Left renal cortex interstitium (tissue), 4 donors: ENCODE measurements around the gene LIN52. TPM values are rescaled to one million over a fixed set of nuclear protein-coding genes. Genes with fewer than 3 reads are reported as not detected.
A peak's percentile ranks its signal among the peaks of the same experiment; 100 is the strongest.

Experiments used
- DNase-seq, 4 donors: peaks; one replicate each; pipeline ENCODE4 v3.0.0-alpha.2; 2013; ENCODE audit warnings: low read depth in 4 of 4, low spot score in 2 of 4, missing footprints in 1 of 4
- polyA plus RNA-seq, 4 donors: library from polyadenylated mRNA; unstranded; fragments of 120-200 nt; gene quantifications; one replicate each; pipeline ENCODE4 v1.2.1, GENCODE V29; 2013; ENCODE audit not compliant: insufficient read length in 4 of 4

The LIN52 gene
- 10 to 100 TPM; 15.7 to 20.2 (median 17.8) TPM for polyA plus RNA-seq

DNA sequence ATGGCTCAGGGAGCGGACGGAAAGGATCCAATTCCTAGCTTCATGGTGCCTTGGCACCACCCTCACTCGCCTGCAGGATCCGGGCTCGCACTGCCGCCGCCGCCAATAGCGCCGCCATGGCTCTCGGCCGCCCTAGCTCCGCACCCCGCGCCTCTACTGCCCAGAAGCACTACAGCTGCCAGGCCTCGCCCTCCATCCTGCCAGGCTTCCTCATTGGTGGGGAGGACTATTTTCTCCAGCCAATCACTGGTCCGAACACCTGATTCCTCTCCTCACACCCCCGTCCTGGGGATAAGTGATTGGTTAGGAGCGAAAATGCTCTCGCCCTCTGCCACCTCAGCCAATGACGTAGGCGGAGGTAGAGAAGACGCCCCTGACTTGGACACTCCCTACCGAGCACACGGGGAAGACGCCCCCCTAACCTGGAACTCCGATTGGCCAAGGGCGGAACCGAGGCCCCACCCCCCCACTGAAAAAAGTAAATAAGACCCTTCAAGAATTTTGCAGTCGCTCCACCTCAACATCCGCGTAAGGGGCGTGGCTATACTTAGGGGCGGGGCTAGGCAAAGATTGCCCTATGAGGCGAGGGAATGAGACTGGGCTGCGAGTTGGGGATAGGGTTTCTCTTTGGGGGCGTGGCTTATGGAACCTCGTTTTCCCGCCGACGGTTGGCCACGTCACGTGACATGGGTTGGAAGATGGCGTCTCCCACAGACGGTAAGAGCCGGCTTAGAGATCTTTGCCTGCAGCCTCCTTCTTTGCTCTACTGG lies at the start of gene LIN52, which contains the start of gene ALDH6A1:
LIN52 (plus strand) TSS at position 680 of the 770 bp plus-strand sequence; CDS start at position 699, 19 bp downstream.
ALDH6A1 (minus strand) TSS at position 177 of the 770 bp plus-strand sequence; CDS start at position 118, 59 bp downstream.
- DNase-seq = peak; percentile 99 to 100 (median 100)

- DNase-seq = no peak
Observed at GRCh38 chr14:74035556-74035955, 49.2 kb upstream of the LIN52 start.

DNA sequence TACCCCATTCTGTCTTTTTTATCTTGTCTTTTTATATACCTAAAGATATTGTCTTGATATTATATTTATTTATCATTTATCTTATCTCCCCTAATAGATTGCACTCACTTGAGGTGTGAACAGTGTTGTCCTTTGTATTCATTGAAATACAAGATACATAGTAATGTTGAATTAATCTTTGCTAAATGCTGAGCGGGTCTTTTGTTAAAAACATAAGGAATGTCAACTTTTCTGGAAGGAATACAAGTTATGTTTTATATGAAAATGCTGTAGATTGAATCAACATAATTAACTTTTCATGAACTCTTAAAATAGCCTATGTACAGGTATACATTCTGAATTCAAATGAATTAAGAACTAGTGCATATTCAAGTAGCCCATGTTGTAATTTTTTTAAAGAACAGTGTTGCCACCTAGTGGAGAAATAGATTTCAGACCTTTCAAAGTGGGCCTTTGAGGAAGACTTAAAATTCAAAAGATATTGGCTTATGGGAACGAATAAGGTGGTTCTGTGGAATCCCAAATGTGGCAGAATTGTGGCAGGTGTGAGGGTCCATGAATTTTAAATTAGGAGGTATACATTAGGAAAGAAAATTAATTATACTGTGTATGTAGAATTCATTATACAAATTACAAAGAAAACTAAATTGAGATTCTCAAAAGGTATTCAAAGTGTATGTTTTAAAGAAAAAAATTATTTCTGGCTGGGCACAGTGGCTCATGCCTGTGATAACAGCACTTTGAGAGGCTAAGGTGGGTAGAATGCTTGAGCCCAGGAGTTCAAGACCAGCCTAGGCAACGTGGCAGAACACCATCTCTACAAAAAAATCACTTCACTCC lies 46.5 kb upstream of the LIN52 start:
- DNase-seq = peak in 2 of 4 donors; percentile 21 to 50

DNA sequence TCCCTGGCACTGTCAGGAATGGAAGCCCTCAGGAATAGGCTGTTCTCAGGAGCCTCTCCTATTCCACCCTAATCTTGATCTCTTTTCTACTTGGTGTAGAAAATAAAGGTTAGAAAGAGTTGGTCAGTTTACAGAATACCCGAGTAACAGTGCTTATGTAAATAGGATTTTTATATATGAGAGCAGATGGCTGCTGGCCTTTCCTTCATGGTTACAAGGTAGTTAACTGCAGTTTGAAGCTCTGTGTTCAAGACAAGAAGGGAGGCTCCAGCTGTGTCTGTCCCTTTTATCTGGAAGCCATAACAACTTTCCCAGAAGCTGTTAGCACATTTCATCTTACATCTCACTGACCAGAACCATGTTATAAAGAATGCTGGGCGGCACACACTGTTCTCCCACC lies 42.5 kb upstream of the LIN52 start:
- DNase-seq = no peak

- no peak for DNase-seq
Observed at GRCh38 chr14:74045522-74045921, 39.2 kb upstream of the LIN52 start.

GRCh38 chr14:74048281-74048680 lies 36.5 kb upstream of the LIN52 start:
- DNase-seq = no peak

DNA sequence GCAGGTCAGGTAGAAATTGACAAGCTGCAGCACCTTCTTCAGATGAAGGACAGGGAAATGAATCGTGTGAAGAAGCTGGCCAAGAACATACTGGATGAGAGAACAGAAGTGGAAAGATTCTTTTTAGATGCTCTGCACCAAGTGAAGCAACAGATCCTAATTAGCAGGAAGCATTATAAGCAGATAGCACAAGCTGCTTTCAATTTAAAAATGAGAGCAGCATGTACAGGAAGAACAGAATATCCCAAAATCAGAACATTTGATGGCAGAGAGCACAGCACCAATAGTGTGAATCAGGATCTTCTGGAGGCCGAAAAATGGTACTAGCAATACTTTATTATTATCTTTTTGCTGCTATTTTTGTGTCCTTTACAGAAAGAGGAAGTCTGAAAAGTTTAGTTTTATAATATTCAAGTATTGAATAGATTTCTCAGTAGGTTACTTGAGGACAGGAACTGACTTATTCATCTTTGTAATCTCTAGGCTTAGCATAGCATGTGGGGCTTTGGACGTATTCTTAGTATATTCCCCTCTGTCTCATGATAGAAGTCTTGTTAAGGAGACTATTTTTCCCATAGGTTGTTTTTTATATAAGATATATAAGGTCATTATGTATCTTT lies 34.8 kb upstream of the LIN52 start:
- no peak for DNase-seq

GRCh38 chr14:74062809-74063150 lies 22.0 kb upstream of the LIN52 start:
- no peak for DNase-seq

DNA sequence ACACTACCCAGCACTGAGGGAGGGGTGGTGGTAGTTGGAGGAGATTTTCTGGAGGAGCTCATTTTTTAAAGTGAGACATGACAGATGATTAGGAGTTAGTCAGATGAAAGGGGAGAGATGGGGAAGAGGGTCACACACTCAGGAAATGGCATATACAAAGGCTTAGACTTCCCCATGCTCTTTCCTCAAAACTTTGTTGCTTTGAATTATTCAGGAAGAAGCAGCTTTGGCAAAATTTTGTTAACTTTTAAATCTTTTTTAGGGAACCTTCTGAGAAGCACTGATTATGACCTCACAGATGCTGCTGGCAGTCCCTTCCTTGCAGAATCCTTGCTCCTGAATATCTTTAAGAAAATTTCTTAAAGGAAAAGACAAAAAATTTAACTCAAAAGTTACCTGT lies 20.3 kb upstream of the LIN52 start:
- no peak for DNase-seq

DNA sequence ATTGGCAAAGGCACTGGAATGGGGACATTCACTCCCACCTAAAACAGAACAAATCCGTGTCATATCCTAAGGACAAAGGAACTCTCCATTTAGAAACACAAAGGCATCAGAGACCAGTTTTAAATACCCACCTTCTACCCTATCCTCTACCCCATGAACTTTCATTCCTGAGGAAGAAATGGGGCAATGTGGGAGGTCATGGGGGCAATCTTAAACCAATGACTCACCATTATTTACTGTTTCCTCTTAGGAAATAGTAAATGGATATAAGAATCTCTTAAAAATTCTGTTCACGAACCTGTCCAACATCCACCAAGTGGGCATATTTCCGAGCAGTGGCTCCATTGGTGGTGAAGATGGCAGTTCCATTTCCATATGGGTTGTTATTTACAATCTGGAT lies 19.9 kb upstream of the LIN52 start:
- DNase-seq = no peak

- DNase-seq = no peak
Observed at GRCh38 chr14:74065746-74066575, 18.8 kb upstream of the LIN52 start.

GRCh38 chr14:74077401-74077800 lies 7.4 kb upstream of the LIN52 start:
- DNase-seq = no peak

DNA sequence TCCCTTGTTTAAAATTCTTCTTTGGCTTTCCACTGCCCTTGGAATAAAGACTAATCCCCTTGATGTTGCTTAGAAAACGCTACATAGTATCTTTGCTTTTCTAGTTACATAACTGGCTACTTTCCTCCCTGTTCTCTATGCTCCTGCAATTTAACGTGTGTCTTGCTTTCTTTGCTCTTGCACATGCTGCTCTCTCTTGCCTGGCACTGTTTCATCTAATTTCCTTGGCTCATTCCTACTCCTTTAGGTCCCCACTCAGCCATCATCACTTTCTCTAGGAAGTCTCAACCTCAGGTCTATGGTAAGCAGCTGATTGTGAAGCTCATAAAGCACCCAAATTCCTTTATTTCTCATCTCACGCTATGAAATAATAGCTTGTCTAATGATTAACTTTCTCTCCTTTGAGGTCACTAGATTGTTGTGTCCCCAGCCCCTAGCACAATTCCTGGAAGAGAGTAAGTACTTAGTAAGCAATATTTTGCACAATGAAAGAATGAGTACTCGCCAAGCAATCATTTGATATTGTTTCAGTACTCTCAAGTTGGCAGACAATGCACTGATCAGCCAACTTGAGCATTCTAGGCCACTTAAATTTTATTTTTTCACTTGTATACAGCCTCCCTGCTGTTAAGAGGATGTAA lies 3.8 kb upstream of the LIN52 start:
- no peak for DNase-seq

GRCh38 chr14:74081491-74081890 lies 3.3 kb upstream of the LIN52 start:
- DNase-seq = no peak

DNA sequence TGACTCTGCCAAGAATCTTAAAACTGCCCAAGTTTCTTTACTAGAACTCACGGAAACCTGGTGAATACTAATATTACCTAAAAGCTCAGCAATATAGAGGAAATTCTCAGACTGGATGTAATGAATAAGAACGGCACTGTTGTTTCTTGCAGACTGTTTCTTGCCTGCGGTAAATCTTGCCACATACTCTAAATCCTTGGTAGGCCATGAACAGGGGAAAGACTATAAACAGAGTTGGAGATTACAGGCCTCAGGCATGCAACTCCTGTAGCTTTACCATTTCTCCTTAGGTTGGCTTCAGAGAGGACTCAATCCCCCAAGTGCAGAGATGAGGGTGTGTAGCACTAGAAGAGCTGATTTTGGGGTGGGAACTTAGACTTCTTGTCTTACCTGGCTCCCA lies 1.6 kb upstream of the LIN52 start:
- no peak for DNase-seq

- DNase-seq = peak in 2 of 4 donors; percentile 7 to 13
Observed at GRCh38 chr14:74083784-74084276, 926 bp upstream of the LIN52 start.

DNA sequence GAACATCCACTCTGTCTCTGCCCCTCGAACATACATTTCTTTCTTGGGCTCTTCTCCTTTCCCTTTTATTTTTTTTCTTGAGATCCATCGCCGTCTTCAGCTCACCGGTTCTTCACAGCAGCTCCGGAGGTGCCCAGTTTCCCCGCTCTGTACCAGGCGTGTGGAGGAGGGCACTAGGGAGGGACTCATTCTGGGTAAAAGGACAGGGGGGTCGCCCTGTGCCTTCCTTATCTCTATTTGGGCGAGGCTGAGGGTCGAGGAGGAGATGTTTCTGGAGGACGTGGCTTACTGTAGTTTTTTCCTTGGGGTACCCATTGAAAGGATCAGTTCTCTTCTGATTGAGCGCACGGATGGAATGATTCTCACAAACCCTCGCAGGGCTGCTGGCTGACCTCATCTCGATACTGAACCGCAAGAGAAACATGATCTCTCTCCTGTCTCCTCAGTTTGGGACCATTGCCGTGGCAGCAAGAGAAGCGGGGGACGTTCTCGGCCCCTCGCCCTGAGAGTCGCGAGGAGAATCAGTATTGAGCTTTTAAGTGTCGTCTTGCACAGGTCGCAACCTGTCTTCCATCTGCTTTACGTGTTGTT lies 386 bp downstream of the LIN52 start:
- DNase-seq = peak in 2 of 4 donors; percentile 9 to 20

- DNase-seq = no peak
Observed at GRCh38 chr14:74085828-74086227, 1.1 kb downstream of the LIN52 start.
